ENCODE data around the gene TEDC2.

DNA sequence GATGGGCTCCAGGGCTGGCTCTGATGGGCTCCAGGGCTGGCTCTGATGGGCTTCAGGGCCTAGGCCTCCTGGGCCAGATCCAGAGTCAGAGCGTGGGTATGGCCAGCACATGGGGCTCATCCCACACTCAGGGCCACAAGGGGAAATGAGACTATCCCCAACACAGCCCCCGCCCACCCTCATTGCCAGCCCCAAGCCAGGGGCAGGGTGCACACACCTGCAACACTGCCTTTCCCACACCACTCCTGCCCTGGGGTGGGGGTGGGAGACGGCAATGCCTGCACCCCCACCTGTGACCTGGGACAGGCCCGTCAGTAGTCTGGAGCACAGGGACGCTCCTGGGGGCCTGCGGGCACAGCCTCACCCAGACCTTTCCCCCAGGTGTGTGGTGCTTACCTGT is 39.5 kb downstream of the TEDC2 start:
- no peak for TF ChIP-seq POLR2A (IDR thresholded peaks at IDR 0.05)
- TF ChIP-seq, protein P1, sequence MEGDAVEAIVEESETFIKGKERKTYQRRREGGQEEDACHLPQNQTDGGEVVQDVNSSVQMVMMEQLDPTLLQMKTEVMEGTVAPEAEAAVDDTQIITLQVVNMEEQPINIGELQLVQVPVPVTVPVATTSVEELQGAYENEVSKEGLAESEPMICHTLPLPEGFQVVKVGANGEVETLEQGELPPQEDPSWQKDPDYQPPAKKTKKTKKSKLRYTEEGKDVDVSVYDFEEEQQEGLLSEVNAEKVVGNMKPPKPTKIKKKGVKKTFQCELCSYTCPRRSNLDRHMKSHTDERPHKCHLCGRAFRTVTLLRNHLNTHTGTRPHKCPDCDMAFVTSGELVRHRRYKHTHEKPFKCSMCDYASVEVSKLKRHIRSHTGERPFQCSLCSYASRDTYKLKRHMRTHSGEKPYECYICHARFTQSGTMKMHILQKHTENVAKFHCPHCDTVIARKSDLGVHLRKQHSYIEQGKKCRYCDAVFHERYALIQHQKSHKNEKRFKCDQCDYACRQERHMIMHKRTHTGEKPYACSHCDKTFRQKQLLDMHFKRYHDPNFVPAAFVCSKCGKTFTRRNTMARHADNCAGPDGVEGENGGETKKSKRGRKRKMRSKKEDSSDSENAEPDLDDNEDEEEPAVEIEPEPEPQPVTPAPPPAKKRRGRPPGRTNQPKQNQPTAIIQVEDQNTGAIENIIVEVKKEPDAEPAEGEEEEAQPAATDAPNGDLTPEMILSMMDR (IDR thresholded peaks at IDR 0.05), result no peak
